CD4-positive, alpha-beta T cell treated with Interleukin-17A for 4 hours (primary cell): Measurements from ENCODE around the gene KRTAP10-5.
"Not testable (repeated sequence)": the region's sequence is repeated elsewhere in the genome, so short reads cannot be mapped to it uniquely, and the experiment has no call there.

Experiments used
- DNase-seq: peaks from one replicate; pipeline ENCODE4 v3.0.0-alpha.2; 2020; ENCODE audit warnings: mixed read lengths

The KRTAP10-5 gene

GRCh38 chr21:44580231-44580821, at the start of gene KRTAP10-5:
KRTAP10-5 (minus strand) TSS chr21:44580604; CDS start chr21:44580578, 26 bp downstream.
- DNase-seq: not testable (repeated sequence)

DNA sequence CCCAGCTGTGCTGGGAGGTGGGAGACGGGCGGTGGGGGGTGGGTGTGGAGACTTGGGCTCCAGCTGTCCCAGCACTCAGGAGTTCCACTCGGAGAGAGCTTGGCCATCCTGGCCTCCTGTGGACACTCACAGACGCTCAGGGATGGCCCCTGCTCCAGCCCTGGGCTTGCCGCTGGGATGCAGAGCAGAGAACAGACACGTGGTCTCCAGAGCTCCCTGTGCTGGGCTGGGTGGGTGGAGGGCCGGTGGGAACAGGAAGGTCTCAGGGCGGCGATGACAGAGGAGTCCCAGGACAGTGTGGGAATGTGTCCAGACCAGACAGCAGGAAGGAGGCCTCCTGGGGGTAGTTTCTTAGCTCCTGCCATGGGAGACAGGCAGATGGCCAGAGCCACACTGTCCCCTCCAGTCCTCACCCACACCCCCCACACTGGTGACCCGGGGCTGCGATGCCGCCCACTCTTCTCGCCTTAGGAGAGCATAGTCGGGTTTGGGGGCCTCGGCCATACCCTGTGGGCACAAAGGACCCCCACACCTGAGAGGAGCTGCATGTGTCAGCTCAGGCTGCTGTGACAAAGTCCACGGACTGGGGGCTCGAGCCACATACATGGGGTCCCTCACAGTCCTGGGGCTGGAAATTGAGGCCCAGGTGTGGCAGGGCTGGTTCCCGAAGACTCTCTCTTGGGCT, 48.4 kb upstream of the KRTAP10-5 start:
- DNase-seq: no peak

DNA sequence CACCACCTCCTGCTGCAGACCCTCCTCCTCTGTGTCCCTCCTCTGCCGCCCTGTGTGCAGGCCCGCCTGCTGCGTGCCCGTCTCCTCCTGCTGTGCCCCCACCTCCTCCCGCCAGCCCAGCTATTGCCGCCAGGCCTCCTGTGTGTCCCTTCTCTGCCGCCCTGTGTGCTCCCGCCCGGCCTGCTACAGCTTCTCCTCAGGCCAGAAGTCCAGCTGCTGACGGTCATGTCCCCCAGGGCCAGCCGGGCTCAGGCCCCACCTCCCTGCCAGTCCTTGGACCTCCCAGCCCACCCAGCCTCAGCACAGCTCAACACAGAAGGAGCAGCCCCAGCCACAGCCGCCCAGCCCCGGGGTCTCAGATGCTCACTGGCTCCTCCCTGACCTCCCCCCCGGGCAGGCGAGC, 47.4 kb upstream of the KRTAP10-5 start:
- DNase-seq: not testable (repeated sequence)

DNA sequence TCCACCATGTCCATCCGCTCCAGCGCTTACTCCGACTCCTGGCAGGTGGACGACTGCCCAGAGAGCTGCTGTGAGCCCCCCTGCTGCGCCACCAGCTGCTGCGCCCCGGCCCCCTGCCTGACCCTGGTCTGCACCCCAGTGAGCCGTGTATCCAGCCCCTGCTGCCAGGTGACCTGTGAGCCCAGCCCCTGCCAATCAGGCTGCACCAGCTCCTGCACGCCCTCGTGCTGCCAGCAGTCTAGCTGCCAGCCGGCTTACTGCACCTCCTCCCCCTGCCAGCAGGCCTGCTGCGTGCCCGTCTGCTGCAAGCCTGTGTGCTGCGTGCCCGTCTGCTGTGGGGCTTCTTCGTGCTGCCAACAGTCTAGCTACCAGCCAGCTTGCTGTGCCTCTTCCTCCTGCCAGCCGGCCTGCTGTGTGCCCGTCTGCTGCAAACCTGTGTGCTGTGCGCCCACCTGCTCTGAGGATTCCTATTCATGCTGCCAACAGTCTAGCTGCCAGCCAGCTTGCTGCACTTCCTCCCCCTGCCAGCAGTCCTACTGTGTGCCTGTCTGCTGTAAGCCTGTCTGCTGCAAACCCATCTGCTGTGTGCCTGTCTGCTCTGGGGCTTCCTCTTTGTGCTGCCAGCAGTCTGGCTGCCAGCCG, 46.9 kb upstream of the KRTAP10-5 start:
- DNase-seq: not testable (repeated sequence)

GRCh38 chr21:44626673-44627143, 46.3 kb upstream of the KRTAP10-5 start, which contains the start of gene KRTAP10-9:
KRTAP10-9 (plus strand) TSS chr21:44627093; CDS start chr21:44627172, 79 bp downstream.
- DNase-seq: no peak

DNA sequence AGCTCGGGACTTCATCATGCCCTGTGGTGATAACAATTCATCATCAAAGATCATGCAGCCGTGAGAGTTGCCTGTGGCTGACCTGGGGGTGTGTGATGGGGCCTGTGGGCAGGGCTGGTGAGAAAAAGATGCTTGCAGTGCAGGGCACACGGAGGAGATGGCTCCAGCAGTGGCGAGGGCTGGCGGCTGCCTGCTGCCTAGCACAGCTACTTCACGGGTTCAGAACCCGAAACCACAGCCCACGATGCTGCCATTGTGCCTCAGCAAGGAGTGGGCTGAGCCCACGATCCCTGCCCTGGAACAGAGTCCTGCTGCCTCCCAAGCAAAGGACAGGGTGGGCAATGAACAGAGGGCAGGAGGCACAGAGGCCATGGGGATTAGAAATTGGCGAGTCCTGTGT, 45.9 kb upstream of the KRTAP10-5 start:
- no peak for DNase-seq

DNA sequence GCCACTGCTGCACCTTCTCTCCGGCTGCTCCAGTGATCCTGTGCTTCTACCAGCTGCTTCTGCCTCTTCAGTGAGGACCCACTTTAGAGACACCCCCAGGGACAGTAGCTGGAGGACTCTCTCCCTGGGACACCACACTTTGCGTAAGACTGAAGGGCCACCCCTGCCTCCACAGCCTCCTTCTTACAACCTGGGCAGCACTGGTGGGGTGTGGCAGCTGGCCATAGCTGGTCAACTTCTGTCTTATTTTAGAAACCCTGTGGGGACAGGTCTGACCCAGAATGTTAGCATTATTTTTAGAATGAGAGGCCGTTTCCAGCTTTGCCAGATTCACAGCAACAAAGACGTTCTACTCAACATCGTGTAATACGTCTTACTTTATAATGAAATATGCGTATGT, 45.4 kb upstream of the KRTAP10-5 start:
- no peak for DNase-seq

GRCh38 chr21:44623575-44623974, 43.2 kb upstream of the KRTAP10-5 start:
- DNase-seq: no peak

DNA sequence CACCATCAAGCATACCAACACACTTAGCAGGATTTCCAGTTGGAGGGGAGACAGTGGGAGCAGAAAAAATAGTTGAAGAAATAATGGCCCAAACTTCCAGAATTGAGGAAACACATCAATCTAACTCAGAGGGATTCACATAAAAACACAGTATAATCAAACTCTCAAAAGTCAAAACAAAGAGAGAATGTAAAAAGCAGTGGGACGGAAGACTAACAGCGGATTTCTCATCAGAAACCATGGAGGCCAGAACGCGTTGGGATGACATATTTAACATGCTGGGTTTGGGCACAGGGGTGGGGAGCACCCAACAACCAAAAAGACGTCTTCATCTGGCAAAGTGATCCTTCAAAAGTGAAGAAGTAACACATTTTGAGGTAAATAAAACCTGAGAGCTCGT, 39.5 kb upstream of the KRTAP10-5 start:
- no peak for DNase-seq

DNA sequence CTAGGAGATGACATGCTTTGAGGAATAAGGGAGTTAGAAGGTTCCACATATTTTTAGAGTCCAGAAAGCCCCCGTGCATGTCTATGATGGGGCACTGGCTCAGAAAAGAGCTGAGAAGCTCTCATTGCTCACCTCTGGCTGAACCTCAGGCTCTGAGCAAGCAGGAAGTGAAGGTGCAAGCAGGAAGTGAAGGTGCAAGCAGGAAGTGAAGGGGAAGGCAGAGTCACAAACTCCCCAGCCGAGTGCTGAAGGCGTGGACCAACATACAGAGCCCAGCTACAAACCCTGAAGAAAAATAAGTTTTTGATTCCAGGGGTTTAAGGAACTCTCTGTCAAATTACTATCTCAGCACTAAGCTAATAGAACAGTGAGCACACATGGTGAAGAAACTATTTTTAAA, 38.5 kb upstream of the KRTAP10-5 start:
- DNase-seq: peak; percentile 77

- peak; percentile 22 for DNase-seq
Observed at GRCh38 chr21:44618504-44618903, 38.1 kb upstream of the KRTAP10-5 start.

DNA sequence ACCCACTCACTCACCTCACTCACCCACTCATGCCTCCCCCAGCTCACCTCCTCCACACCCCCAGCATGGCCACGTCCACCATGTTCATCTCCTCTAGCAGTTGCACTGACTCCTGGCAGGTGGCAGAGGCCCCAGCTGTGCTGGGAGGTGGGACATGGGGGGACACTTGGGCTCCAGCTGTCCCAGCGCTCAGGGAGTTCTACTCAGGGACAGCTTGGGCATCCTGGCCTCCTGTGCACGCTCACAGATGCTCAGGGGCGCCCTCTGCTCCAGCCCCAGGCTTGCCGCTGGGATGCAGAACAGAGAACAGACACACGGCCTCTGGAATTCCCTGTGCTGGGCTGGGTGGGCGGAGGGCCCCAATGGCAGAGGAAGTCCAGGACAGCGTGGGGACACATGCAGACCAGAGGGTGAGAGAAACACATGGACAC, 36.7 kb upstream of the KRTAP10-5 start:
- no peak for DNase-seq

- no peak for DNase-seq
Observed at GRCh38 chr21:44616591-44616926, 36.2 kb upstream of the KRTAP10-5 start.

DNA sequence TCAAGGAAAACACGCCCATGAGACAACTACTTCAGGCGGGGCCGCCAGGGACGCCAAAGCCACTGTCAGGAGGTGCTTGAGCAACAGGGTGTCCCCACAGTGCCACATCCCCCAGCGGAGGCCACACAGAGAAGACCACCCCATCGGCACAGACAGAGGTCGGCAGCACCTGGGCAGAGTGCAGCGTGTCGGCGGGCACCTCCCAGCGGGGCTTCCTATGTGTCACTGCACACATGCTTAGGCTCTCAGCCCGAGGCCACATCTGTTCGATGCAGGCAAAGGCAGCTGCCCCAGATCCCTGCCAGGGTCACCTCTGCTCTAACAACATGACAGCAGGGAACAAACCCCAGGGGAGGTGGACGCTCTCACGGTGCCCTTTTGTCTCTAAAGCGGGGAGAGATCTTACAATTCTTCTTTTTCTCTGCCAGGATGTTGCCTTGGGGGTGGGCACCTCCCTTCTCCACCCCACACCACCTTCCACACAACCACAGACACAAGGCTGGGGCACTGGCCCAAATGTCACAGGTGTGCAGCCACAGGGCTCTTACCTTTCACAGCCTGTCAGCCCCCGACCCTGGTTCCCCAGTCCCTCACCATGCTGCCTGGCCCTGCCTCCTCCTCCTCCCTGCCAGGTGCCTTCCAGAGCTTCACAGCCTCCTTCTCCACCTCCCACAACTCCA, 35.6 kb upstream of the KRTAP10-5 start:
- DNase-seq: no peak

GRCh38 chr21:44615466-44615865, 35.1 kb upstream of the KRTAP10-5 start:
- no peak for DNase-seq

DNA sequence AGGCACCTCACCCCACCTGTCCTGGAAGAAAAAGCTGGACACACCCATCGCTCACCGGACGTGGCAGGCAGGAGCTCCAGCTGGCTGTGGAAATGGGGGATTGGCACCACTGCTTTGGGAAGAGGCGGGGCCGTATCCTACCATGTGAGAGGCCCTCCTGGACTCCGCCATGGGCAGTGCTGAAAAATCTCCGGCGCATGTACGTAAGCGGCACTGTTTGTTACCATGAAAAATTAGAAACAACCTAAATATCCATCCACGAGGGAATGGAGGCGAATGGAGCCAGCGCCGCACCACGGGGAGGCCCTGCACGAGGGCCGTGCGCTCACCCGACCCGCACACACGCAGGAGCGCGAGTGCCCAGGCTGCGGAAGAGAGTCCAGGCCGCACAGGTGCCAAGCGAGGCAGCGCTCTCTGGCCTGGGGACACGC, 34.6 kb upstream of the KRTAP10-5 start:
- DNase-seq: no peak

- DNase-seq: no peak
Observed at GRCh38 chr21:44614161-44614631, 33.8 kb upstream of the KRTAP10-5 start.

DNA sequence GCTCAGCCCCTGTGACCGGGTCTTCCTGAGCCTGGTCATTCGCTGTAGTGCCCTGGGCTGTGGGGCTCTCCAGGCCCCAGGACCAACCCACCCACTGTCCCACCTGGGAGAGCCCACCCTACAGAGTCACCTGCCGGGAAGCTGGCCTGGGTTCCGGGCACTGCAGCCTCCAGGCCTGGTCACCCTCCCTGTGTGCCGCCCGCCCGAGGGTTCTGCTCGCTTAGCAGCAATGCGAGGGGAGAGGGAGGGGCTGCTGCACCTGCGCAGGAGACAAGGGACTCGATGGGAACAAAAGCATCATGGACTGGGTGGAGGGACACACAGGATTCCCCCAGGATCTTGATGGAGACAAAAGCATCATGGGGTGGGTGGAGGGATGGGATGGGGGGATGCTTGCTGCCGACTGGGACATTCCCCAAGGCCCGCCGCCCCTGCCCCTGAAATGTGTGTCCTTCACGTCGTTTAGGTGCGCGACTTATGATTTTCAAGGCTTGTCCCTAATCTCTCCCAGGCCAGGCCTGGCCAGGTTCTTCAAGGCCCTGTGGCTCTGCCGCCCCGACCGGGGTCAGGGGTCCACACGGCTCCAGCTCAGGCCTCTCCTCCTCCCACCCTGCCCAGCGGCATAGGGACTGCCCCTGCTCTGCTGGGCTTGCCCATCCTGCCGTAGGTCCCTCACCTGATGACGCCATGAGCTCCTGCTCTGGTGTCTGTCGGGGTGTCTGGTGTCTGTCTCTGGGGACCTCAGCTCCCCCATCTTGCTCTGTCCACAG, 33.2 kb upstream of the KRTAP10-5 start:
- no peak for DNase-seq

GRCh38 chr21:44612669-44613229, 32.3 kb upstream of the KRTAP10-5 start:
- no peak for DNase-seq

- no peak for DNase-seq
Observed at GRCh38 chr21:44612029-44612486, 31.7 kb upstream of the KRTAP10-5 start, which contains the start of gene KRTAP10-8. KRTAP10-8 (plus strand) TSS chr21:44612079; CDS start chr21:44612101, 22 bp downstream.

GRCh38 chr21:44611551-44611950, 31.1 kb upstream of the KRTAP10-5 start:
- DNase-seq: no peak
